Testis (tissue), 2 donors: ENCODE data around the gene ING5.

Source experiments
- CTCF ChIP-seq, 3 experiments: fragments of 450-650 bp in 2 of 3; fragments of 200-600 bp in 1 of 3; sonication (generic) in 1 of 3; IDR thresholded peaks; one replicate each; pipeline ENCODE4 v1.5.1; 2016 to 2019; ENCODE audit warnings: antibody characterized with exemption in 3 of 3, mild to moderate bottlenecking in 2 of 3, moderate library complexity in 1 of 3
- POLR2A ChIP-seq: fragments of 450-650 bp; IDR thresholded peaks from one replicate; pipeline ENCODE4 v1.6.1; 2017; ENCODE audit warnings: antibody characterized with exemption, mild to moderate bottlenecking, moderate library complexity

GRCh38 chr2:241652142-241652541 lies 49.7 kb upstream of the ING5 start:
- TF ChIP-seq CTCF (IDR thresholded peaks at IDR 0.05) (no peak), POLR2A (no peak)
